Activated effector memory CD4-positive, alpha-beta T cell treated with Interleukin-2 at 50 U/mL for 16 hours (primary cell): ENCODE data around the gene ERBIN.
A peak's percentile ranks its signal among the peaks of the same experiment; 100 is the strongest.
"Not testable (repeated sequence)": the region's sequence is repeated elsewhere in the genome, so short reads cannot be mapped to it uniquely, and the experiment has no call there.

Experiments
- DNase-seq: peaks from one replicate; pipeline ENCODE4 v3.0.0-alpha.2; 2020

The ERBIN gene

GRCh38 chr5:65916066-65916465 is 10.3 kb upstream of the ERBIN start:
- DNase-seq: no peak

- DNase-seq: no peak
Observed at GRCh38 chr5:65916636-65917035, 9.7 kb upstream of the ERBIN start.

- no peak for DNase-seq
Observed at GRCh38 chr5:65919773-65920172, 6.6 kb upstream of the ERBIN start.

- no peak for DNase-seq
Observed at GRCh38 chr5:65923339-65923738, 3.0 kb upstream of the ERBIN start.

- no peak for DNase-seq
Observed at GRCh38 chr5:65924366-65925043, 1.9 kb upstream of the ERBIN start.

DNA sequence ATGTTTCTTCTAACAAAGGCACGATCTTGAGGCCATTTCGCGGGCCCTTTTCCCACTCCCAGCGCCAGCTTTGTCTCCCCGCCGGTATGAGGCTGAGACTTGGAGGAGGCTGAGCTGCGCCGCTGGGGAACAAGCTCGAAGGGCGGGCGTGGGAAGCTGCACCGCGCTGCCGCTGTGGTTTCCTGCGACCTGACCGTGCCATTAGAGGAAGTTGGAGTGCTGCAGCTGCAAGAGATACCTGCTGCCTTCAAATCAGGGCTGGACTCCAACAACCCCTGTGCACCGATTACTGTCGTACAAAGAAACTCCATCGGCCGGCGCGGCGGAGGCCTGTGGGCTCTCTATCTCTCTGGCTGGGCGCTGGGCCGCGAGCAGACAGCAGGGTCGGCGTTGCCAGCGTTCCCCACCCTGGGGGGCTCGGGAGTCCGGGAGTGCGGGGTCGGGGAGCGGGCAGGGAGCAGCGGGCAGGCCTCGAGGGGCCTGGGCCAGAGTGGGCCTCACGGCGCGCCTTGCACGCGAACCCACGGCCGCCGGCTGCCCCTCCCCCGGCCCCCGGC is 1.3 kb upstream of the ERBIN start:
- peak; percentile 70 for DNase-seq

DNA sequence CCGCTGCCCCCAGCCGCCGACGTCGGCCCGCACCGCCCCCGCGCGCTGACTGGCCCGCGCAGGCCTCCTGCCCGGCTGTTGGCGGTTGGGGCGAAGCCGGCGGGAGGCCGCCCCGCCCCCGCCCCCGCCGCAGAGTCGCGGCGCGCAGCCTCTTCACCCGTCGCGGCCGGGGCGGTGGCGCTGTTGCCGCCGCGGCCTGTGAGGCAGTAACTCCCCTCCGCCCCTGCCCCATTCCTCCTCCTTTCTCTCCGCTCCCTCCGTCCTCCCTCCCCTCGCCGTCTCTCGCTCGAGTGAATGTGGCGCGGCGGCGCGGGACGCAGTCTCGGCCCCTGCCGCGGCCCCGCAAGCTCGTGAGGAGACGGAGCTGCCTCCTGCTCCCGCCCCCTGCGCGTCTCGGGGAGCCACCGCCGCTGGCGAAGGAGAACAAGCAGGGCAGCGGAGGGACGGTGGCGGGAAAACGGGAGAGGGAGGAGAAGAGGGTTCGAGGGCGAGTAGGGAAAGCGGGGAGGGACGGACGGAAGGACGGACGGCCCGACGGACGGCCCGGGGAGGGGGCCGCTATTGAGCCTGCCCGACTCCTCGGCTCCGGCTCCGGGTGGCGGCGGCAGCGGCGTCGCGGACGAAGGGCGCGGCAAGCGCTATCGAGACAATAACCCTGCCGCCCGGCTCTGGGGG is 637 bp upstream of the ERBIN start:
- DNase-seq: peak; percentile 72

DNA sequence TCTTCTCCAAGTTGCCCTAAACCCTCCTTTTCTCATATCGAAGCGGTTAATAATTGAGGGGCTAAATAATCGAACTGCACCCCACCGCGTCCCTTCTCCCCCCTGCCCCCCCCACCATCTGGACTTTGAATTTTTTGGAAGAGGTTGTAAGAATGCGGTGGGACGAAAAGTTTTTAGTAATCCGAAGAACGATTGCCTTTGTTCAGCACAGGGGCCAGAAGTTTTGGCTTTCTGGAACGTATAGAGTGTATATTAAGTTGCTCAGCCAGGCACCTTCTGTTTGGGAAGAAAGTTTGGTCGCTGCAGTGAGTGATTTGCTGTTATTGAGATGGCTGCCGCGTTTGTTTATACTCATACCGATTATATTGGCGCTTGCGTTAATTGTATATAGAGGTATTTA is 518 bp downstream of the ERBIN start:
- no peak for DNase-seq

- DNase-seq: no peak
Observed at GRCh38 chr5:65927503-65928321, 1.3 kb downstream of the ERBIN start.

- no peak for DNase-seq
Observed at GRCh38 chr5:65928322-65928752, 2.0 kb downstream of the ERBIN start.

- no peak for DNase-seq
Observed at GRCh38 chr5:65928860-65929259, 2.5 kb downstream of the ERBIN start.

GRCh38 chr5:65932676-65933075 is 6.3 kb downstream of the ERBIN start:
- no peak for DNase-seq

GRCh38 chr5:65933295-65933694 is 6.9 kb downstream of the ERBIN start:
- no peak for DNase-seq

DNA sequence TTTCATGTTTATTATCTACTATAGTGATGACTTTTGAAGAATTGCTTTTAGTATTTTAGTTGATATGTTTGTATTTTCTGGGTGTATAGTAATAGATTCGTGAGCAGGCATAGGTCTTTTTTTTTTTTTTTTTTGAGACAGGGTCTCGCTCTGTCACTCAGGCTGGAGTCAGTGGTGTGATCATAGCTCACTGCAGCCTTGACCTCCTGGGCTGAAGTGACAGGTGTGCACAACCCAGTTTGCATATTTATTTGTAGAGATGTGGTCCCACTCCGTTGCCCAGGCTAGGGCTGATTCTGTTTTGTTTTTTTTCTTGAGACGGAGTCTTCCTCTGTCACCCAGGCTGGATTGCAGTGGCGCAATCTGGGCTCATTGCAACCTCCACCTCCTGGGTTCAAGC is 11.9 kb downstream of the ERBIN start:
- DNase-seq: no peak

DNA sequence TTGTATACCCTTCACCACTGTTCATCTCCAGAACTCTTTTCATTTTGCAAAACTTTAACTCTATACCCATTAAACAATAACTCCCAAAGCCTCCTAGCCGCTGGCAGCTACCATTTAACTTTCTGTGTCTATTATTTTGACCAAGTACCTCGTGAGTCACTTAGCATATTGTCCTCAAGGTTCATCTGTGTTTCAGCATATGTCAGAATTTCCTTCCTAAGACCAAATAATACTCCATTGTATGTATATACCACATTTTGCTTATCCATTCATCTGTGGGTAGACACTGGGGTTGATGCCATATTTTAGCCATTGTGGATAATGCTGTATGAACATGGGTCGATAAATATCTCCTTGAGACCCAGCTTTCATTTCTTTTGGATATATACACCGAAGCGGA is 17.4 kb downstream of the ERBIN start:
- DNase-seq: no peak

- no peak for DNase-seq
Observed at GRCh38 chr5:65946198-65946745, 19.9 kb downstream of the ERBIN start.

DNA sequence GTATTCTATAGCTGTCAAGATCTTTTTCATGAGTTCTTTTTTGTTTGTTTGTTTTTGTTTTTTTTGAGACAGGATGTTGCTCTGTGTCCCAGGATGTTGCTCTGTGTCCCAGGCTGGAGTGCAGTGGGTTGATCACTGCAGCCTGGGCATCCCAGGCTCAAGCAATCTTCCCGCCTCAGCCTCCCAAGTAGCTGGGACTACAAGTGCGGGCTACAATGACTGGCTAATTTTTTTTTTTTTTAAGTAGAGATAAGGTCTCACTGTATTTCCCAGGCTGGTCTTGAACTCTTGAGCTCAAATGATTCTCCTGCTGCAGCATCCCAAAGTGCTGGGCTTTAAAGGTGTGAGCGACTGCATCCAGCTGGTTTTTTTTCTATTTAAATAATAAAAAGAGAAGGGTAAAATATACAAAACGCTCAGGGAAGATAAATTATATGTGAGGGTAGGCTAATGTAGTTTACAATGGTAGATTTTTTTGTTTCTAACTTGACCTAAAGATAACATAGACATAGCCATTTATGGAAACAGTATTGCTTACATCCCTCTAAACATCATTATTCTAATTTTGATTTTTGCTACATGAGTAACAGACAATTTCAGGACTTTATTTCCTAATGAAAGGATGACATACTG is 21.9 kb downstream of the ERBIN start:
- DNase-seq: no peak

GRCh38 chr5:65951330-65951729 is 25.0 kb downstream of the ERBIN start:
- DNase-seq: no peak

- DNase-seq: no peak
Observed at GRCh38 chr5:65952259-65952658, 25.9 kb downstream of the ERBIN start.

DNA sequence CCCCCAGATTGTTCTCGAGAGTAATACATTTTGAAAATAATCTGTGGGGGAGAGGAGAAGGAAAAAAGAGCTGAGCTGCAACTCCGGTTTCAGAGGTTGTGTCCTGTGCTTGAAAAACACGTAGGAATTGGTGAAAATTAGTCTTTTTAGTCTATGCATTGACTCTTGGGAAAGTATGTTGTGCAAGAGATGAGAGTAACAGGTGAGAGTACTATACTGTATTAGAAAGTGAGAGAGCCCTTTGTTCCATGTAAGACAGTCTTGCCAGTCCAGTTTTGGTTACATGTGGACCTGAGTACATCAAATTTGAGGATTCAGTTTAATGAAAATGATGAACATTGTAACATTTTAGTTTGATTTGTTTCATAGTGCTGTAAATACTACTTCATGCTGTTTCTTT is 27.8 kb downstream of the ERBIN start:
- DNase-seq: no peak

DNA sequence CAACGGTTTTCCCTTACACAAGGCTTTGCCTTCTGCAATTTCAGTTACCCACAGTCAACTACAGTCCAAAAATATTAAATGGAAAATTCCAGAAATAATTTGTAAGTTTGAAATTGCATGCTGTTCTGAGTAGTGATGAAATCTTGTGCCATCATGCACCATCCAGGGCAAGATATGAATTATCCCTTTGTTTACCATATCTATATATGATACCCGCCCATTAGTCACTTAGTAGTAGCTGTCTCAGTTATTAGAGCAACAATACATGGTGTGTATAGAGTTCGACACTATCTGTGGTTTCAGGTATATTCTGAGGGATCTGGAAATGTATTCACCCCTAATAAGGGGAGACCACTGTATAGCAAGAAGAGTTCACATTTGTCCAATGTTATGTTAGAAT is 29.4 kb downstream of the ERBIN start:
- no peak for DNase-seq

- not testable (repeated sequence) for DNase-seq
Observed at GRCh38 chr5:65957703-65958102, 31.3 kb downstream of the ERBIN start.

DNA sequence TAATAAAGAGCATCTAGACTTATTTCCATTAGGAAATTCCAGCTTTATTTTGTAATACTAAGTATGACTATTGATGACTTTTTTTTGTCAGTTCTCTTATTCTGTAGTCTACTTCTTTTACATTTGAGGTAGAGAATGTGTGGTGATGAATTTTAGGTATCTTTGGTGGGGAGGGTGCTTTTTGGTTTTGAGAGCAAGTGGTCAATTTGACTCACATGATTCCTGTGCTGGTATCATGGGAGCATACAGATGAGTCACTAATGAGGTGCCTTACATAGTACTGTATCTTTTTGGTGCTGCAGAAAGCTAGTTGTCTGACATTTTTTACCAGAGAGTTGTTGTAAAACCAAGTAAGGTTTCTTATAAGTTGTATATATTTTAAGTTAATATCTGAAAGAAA is 35.3 kb downstream of the ERBIN start:
- DNase-seq: no peak
